ENCODE results near the gene AJAP1. TPM values are rescaled to one million over a fixed set of nuclear protein-coding genes. Genes with fewer than 3 reads are reported as not detected.

Gene AJAP1
- total and polyA plus RNA-seq, 2 of the 8 experiments (the other 6 are each of a cell fraction or from before 2014, with no cell fraction given) = 1.9 to 6.2 TPM

DNA sequence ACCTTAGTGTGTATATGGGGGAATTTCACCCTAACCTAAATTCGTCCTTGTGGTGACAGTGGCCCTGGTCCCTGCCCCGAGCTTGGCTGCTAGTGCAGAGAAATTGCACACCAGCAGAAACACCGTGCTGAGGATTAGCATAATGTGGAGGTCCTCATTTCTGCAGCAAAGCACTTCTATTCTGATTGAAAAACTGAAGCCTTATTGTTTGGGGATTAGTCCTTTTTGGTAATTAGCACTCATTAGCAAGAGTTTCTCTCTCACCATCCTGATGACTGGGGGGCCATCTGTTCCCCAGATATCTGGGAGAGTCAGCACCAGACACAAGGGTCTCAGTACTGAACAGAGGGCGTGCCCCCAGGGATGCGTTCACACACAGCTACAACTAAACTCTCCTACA lies 55.2 kb downstream of the AJAP1 start (continued):
- TF ChIP-seq EP300 (IDR thresholded peaks at IDR 0.05; ENCODE audit: borderline replicate concordance in 1 of 2, low read depth in 2 of 2, low read length in 2 of 2) = no peak
- TF ChIP-seq NRF1 (IDR thresholded peaks at IDR 0.05; ENCODE audit: low read depth, low read length) = no peak
- no peak for TF ChIP-seq JUN (IDR thresholded peaks at IDR 0.05; ENCODE audit: low read depth, low read length)
- TF ChIP-seq CHD2 (IDR thresholded peaks at IDR 0.05; ENCODE audit: low read length) = no peak
- TF ChIP-seq BRCA1 (IDR thresholded peaks at IDR 0.05; ENCODE audit: low read depth, low read length) = no peak
- no peak for TF ChIP-seq POLR2AphosphoS5 (IDR thresholded peaks at IDR 0.05; ENCODE audit: low read depth, low read length)
- TF ChIP-seq CREB1 (IDR thresholded peaks at IDR 0.05) = no peak
- TF ChIP-seq ATF2 (IDR thresholded peaks at IDR 0.05; ENCODE audit: low read length) = no peak
- TF ChIP-seq, protein P1, sequence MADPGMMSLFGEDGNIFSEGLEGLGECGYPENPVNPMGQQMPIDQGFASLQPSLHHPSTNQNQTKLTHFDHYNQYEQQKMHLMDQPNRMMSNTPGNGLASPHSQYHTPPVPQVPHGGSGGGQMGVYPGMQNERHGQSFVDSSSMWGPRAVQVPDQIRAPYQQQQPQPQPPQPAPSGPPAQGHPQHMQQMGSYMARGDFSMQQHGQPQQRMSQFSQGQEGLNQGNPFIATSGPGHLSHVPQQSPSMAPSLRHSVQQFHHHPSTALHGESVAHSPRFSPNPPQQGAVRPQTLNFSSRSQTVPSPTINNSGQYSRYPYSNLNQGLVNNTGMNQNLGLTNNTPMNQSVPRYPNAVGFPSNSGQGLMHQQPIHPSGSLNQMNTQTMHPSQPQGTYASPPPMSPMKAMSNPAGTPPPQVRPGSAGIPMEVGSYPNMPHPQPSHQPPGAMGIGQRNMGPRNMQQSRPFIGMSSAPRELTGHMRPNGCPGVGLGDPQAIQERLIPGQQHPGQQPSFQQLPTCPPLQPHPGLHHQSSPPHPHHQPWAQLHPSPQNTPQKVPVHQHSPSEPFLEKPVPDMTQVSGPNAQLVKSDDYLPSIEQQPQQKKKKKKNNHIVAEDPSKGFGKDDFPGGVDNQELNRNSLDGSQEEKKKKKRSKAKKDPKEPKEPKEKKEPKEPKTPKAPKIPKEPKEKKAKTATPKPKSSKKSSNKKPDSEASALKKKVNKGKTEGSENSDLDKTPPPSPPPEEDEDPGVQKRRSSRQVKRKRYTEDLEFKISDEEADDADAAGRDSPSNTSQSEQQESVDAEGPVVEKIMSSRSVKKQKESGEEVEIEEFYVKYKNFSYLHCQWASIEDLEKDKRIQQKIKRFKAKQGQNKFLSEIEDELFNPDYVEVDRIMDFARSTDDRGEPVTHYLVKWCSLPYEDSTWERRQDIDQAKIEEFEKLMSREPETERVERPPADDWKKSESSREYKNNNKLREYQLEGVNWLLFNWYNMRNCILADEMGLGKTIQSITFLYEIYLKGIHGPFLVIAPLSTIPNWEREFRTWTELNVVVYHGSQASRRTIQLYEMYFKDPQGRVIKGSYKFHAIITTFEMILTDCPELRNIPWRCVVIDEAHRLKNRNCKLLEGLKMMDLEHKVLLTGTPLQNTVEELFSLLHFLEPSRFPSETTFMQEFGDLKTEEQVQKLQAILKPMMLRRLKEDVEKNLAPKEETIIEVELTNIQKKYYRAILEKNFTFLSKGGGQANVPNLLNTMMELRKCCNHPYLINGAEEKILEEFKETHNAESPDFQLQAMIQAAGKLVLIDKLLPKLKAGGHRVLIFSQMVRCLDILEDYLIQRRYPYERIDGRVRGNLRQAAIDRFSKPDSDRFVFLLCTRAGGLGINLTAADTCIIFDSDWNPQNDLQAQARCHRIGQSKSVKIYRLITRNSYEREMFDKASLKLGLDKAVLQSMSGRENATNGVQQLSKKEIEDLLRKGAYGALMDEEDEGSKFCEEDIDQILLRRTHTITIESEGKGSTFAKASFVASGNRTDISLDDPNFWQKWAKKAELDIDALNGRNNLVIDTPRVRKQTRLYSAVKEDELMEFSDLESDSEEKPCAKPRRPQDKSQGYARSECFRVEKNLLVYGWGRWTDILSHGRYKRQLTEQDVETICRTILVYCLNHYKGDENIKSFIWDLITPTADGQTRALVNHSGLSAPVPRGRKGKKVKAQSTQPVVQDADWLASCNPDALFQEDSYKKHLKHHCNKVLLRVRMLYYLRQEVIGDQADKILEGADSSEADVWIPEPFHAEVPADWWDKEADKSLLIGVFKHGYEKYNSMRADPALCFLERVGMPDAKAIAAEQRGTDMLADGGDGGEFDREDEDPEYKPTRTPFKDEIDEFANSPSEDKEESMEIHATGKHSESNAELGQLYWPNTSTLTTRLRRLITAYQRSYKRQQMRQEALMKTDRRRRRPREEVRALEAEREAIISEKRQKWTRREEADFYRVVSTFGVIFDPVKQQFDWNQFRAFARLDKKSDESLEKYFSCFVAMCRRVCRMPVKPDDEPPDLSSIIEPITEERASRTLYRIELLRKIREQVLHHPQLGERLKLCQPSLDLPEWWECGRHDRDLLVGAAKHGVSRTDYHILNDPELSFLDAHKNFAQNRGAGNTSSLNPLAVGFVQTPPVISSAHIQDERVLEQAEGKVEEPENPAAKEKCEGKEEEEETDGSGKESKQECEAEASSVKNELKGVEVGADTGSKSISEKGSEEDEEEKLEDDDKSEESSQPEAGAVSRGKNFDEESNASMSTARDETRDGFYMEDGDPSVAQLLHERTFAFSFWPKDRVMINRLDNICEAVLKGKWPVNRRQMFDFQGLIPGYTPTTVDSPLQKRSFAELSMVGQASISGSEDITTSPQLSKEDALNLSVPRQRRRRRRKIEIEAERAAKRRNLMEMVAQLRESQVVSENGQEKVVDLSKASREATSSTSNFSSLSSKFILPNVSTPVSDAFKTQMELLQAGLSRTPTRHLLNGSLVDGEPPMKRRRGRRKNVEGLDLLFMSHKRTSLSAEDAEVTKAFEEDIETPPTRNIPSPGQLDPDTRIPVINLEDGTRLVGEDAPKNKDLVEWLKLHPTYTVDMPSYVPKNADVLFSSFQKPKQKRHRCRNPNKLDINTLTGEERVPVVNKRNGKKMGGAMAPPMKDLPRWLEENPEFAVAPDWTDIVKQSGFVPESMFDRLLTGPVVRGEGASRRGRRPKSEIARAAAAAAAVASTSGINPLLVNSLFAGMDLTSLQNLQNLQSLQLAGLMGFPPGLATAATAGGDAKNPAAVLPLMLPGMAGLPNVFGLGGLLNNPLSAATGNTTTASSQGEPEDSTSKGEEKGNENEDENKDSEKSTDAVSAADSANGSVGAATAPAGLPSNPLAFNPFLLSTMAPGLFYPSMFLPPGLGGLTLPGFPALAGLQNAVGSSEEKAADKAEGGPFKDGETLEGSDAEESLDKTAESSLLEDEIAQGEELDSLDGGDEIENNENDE (IDR thresholded peaks at IDR 0.05; ENCODE audit: insufficient replicate concordance, low read length) = no peak

All from H1 (cell line).